ENCODE results near the gene UBASH3B.
A peak's percentile ranks its signal among the peaks of the same experiment; 100 is the strongest.

The UBASH3B gene

DNA sequence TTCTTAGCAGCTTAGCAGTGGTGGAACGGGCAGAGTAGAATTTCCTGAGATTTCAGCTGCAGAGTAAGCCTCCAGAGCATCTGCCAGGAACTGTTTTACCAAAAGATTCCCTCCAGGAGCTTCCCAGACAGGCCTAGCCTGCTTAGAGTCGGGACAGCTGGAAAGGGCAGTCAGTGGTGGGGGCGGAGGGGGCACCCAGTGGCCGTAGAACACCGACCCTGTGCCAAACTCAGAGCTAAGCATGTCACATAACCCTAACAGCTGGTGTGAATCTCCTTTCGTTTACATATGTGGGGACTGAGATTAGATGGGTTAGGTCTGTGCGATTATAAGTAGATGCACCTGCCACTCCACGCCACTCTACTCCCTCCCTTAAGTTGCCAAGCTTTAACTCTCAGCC is 102.8 kb downstream of the UBASH3B start:
- no peak for DNase-seq

DNA sequence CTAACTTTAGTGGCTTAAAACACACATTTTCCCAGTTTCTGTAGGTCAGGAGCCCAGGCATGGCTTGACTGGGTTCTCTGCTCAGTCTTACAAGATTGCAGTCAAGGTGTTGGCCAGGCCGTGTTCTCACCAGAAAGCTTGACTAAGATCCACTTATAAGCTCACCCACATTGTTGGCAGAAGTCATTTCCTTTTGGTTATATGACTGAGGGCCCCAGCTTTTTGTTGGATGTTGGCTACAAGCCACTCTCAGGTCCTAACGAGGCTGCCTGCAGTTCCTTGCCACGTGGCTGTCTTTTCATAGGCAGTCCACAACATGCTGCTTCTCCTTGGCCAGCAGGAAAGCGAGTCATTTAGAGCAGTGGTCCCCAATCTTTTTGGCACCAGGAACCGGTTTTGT is 103.5 kb downstream of the UBASH3B start:
- no peak for DNase-seq

DNA sequence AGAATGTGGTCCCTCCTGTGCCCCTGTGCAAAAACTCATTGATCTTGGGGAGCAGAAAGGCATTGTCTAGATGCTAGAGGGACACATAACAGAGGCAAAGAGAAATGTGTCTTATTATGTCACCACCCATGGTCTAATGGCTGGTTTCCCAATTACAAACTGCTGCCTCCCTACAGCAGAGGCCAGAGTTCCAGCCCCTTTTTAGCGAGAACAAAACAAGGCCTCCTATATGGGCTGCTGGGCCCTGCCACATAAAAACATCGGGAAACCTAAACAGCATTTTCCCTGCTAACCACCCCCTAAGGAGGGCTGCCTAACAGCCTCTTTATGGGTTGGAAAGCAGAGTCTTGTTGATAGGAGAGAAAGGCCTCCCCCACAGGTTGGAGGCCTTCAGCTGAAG is 107.6 kb downstream of the UBASH3B start:
- DNase-seq, result no peak

DNA sequence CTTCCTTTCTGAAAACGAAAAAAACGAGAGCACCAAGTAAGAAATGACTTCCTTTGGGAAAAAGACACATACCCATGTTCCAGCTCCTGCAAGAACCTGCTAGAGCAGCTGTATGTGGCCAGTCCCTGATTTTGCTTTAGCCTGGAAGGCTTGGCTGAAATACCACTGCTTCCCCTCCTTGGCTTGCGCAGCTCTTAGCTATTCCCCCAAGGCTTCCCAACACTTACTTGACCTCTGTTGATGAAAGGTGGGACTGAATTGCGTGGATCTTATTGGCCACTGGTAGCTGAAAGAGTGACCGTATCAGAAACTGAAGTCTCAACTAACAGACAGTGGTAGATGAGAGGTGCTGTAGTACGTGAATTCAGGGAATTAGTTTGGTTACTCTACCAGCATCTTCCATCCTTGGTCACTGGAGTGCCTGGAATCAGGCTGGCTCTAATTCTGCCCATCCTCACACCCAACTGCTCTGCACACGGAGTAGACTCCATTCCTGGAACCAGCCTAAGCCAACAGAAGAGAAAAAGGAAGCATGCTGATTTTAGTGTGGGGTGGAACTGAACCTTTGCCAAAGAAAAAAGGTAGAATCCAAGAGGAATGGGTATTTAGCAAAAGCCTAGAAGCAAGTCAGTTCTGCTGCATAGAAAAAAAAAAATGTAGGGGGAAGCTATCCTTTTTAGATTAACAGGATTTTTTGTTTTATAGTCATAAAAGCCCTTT is 109.0 kb downstream of the UBASH3B start:
- DNase-seq, result no peak

- no peak for DNase-seq
These were observed 110.1 kb downstream of the UBASH3B start for GRCh38 chr11:122765487-122766131.

GRCh38 chr11:122769126-122769780 is 113.7 kb downstream of the UBASH3B start:
- no peak for DNase-seq

DNA sequence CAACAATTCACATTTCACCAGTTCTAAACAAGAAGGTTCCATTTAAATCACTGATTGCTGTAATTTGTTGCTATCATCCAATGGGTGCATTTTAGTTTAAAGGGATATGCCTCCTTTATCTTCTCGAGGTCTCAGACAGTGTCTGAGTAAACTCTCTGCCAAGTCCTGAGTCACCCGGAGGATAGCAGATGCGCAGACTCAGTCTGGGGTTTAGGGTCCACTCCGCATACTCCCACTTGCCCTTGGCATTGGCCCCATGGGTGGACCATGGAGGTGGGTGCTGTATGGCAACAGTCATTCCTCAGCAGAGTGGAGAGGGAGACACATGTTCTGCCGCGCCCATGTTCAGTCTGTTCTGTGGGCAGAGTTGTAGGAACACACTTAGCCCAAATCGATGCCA is 117.4 kb downstream of the UBASH3B start:
- DNase-seq, result no peak

- DNase-seq, result no peak
These were observed 118.3 kb downstream of the UBASH3B start for GRCh38 chr11:122773781-122774266.

GRCh38 chr11:122775675-122776271 is 120.3 kb downstream of the UBASH3B start:
- no peak for DNase-seq

DNA sequence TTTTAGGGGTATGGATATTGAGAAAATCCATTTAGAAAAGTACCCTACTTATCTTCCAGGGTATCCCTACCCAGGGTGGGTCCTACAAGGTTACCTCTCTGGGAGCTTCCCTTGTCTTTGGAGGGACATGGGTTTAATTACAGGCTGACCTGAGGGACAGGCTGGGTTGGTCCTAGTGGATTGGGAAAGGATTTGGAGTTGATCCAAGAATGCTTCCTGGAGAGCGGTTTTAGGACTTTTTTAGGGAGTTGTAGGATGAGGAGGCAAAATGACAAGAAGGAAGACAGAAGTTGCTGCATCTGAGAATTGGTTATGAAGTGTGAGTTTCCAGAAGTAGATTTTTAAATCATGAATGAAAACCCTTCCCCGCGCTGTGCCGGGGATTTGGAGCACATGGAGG is 121.0 kb downstream of the UBASH3B start:
- DNase-seq, result no peak

DNA sequence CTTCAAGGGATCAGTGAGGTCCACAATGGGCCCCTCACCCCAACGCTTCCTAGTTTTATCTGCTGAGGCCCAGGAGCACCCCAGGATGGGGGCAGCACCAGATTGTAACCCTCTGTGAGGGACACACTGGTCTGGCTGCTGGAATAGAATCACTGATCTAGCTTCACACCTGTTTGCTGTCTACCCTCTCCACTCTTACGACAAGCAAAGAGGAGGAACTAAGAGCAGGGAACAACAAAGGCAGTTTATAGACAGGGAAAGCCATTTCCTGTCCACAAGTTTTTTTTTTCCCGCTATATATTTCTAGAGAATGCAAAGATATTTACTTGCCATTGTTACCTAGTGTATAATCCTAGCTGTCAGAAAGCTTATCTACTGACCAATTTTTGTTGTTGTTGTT is 121.8 kb downstream of the UBASH3B start:
- no peak for DNase-seq

- DNase-seq, result no peak
These were observed 122.6 kb downstream of the UBASH3B start for GRCh38 chr11:122778148-122778547.

GRCh38 chr11:122779047-122779629 is 123.6 kb downstream of the UBASH3B start:
- no peak for DNase-seq

- no peak for DNase-seq
These were observed 124.9 kb downstream of the UBASH3B start for GRCh38 chr11:122780296-122780949.

DNA sequence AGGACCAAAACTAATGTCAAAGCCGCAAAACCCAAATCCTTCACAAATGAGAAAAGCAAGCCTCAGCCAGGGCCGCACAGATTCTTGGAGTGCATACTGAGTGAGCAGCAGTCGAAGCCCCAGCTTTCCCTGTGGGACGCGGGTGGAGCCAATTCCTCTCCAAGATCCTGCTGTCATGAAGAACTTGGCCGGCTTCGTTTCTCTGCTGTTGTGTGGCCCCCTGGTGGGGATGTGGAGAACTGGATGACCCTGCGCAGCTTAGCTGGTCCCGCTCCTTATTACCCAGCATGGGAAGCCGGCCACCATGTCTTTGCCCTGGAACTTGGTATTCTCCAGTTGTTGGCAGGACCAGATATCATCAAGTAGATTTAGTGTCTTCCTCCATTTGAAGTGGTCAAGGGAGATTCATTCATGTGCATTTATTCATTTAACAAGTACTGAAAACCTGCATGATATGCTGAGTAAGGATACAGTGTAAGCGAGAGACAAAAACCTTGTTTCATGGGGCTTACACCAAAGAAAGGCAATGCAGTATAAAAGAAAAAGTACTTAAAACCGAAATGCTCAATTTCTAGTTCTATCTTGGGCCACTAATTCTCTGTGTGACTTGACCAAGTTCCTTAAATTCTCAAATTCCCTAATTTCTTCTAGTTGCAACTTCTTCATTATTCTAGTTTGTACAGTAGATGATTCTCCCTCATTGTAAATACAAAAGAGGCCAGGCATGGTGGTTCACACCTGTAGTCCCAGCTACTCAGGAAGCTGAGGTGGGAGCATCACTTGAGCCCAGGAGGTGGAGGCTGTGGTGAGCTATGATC is 126.1 kb downstream of the UBASH3B start:
- peak; percentile 83 to 85 for DNase-seq

- no peak for DNase-seq
These were observed 126.7 kb downstream of the UBASH3B start for GRCh38 chr11:122782222-122782621.

DNA sequence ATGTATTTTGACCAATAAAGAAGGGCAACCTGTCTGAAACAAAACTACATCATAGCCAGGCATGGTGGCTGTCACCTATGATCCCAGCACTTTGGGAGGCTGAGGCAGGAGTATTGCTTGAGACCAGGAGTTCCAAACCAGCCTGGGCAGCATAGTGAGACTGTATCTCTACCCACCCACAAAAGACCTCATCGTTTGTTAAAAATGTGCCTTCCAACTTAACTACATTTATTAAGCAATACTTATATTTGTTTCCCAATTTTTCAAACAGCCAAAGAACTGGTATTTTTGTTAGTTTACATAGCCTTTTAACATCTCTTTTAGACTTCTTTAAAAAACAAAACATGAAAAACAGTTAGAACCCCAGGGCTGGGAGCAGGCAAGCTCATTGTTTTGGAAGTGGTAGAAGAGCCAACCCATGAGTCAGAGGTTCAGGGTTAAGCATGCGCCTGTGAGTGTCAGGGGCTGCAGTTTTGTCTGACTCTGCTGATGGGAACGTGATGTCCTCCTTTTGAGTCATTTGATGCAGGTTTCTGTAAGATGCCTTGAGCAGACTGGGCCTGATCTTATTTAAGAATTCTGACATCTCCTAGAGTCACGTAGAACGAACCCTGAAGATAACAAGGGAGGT is 128.9 kb downstream of the UBASH3B start:
- DNase-seq, result no peak

DNA sequence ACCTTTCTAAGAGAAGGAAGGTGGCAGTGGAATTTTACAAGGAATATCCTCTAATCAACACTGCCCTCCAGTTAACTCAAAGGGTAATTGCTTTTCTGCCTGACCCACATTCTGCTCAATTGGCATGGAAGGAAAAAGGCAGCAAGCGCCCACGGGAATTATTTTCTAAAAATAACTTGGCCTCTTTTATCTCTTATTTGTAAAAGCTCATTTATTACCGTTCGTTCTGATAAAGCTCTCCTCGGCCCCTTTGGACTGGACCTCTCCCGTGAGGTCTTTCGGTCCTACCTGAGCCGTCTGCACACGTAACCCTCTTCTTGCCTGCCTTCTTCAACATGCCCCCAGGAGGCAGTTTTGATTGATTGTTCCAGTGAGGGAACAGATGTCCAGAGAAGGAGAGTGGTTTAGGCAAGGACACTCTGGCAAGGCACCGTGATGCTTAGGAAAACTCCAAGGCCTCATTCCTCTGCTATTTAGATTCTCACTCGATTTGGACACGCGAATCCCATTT is 129.6 kb downstream of the UBASH3B start:
- no peak for DNase-seq

- DNase-seq, result no peak
These were observed 131.4 kb downstream of the UBASH3B start for GRCh38 chr11:122786896-122787295.

GRCh38 chr11:122788781-122789535 is 133.4 kb downstream of the UBASH3B start:
- DNase-seq, result no peak

Data from hippocampal formation (tissue), 2 donors.